ENCODE results near the gene SLC9B1. TPM values are rescaled to one million over a fixed set of nuclear protein-coding genes. Genes with fewer than 3 reads are reported as not detected.
"Not testable (repeated sequence)": the region's sequence is repeated elsewhere in the genome, so short reads cannot be mapped to it uniquely, and the experiment has no call there.

Gene SLC9B1
- total and polyA plus RNA-seq, 3 experiments from 2014 or later, result 1.2 to 1.7 (median 1.2) TPM

GRCh38 chr4:103008875-103009729 is 10.4 kb downstream of the SLC9B1 start:
- H3K9me3 ChIP-seq (ENCODE audit: low read length), result no peaks in the 10 kb centered on the region
- POLR2A ChIA-PET, result no interaction called here
- Mint-ChIP-seq H3K4me3 (no peak overlapping the region), H3K27ac (no peak overlapping the region), H3K27me3 (no peaks in the 10 kb centered on the region), H3K36me3 (no peaks in the 10 kb centered on the region), H3K9me3 (no peaks in the 10 kb centered on the region), H3K4me1 (no peaks in the 10 kb centered on the region)
- no peaks in the 10 kb centered on the region for H3K27me3 ChIP-seq (ENCODE audit: insufficient read depth, low read length, poor library complexity, severe bottlenecking)
- no peaks in the 10 kb centered on the region for H3K4me1 ChIP-seq (ENCODE audit: insufficient read depth, low read length)
- H3K36me3 ChIP-seq (ENCODE audit: insufficient read depth, low read length), result no peaks in the 10 kb centered on the region
- no peak overlapping the region for H3K4me3 ChIP-seq (ENCODE audit: low read length)
- CTCF ChIA-PET, result interaction anchor here (0.7 to 1.6 kb wide), 14 partner anchors 11 to 582 kb away, joined by 3 to 9 read pairs (median 3); no protein-coding TSS in a partner anchor
- H3K27ac ChIP-seq (ENCODE audit: low read depth, low read length), result no peak overlapping the region
- DNase-seq, result peak in 2 of 5 donors; percentile 46 to 54

GRCh38 chr4:103002551-103002950 is 17.0 kb downstream of the SLC9B1 start:
- POLR2A ChIA-PET, result no interaction called here
- H3K27ac Mint-ChIP-seq, result no peak overlapping the region
- peaks cover 3 to 22% (median 10%) of the 10 kb centered on the region in 3 donors for H3K36me3 Mint-ChIP-seq
- CTCF ChIA-PET, result interaction anchor here (1.1 kb wide), 1 partner anchor 377 kb away, joined by 3 read pairs; no protein-coding TSS in a partner anchor
- Histone ChIP-seq H3K4me3 (ENCODE audit: low read length) (no peak overlapping the region), H3K4me1 (ENCODE audit: insufficient read depth, low read length) (no peaks in the 10 kb centered on the region), H3K9me3 (ENCODE audit: low read length) (no peaks in the 10 kb centered on the region), H3K27ac (ENCODE audit: low read depth, low read length) (no peak overlapping the region), H3K36me3 (ENCODE audit: insufficient read depth, low read length) (no peaks in the 10 kb centered on the region), H3K27me3 (ENCODE audit: insufficient read depth, low read length, poor library complexity, severe bottlenecking) (no peaks in the 10 kb centered on the region)
- DNase-seq, result no peak
- H3K4me3 Mint-ChIP-seq, result no peak overlapping the region
- no peaks in the 10 kb centered on the region for H3K4me1 Mint-ChIP-seq
- peaks cover 0 to 6% (median 0%) of the 10 kb centered on the region in 5 donors for H3K9me3 Mint-ChIP-seq
- H3K27me3 Mint-ChIP-seq, result no peaks in the 10 kb centered on the region

GRCh38 chr4:102994803-102995202 is 24.7 kb downstream of the SLC9B1 start:
- H3K27ac ChIP-seq (ENCODE audit: low read depth, low read length), result no peak overlapping the region
- Mint-ChIP-seq H3K27me3 (peaks cover 0 to 1% of the 10 kb centered on the region in 2 donors), H3K4me3 (no peak overlapping the region), H3K36me3 (peaks cover 3 to 20% (median 9%) of the 10 kb centered on the region in 3 donors), H3K4me1 (no peaks in the 10 kb centered on the region), H3K27ac (no peak overlapping the region), H3K9me3 (peaks cover 0 to 8% (median 7%) of the 10 kb centered on the region in 5 donors)
- POLR2A ChIA-PET, result no interaction called here
- H3K4me1 ChIP-seq (ENCODE audit: insufficient read depth, low read length), result no peaks in the 10 kb centered on the region
- no peaks in the 10 kb centered on the region for H3K9me3 ChIP-seq (ENCODE audit: low read length)
- H3K4me3 ChIP-seq (ENCODE audit: low read length), result no peak overlapping the region
- no peaks in the 10 kb centered on the region for H3K27me3 ChIP-seq (ENCODE audit: insufficient read depth, low read length, poor library complexity, severe bottlenecking)
- no peaks in the 10 kb centered on the region for H3K36me3 ChIP-seq (ENCODE audit: insufficient read depth, low read length)
- CTCF ChIA-PET, result no interaction called here
- DNase-seq, result no peak

- DNase-seq; CTCF ChIA-PET; H3K4me3 ChIP-seq (ENCODE audit: low read length); H3K9me3 ChIP-seq (ENCODE audit: low read length); H3K4me1 ChIP-seq (ENCODE audit: insufficient read depth, low read length); H3K9me3 Mint-ChIP-seq; H3K36me3 ChIP-seq (ENCODE audit: insufficient read depth, low read length); H3K4me3 Mint-ChIP-seq; H3K4me1 Mint-ChIP-seq; H3K27ac ChIP-seq (ENCODE audit: low read depth, low read length); H3K27me3 Mint-ChIP-seq; POLR2A ChIA-PET; H3K27ac Mint-ChIP-seq; H3K27me3 ChIP-seq (ENCODE audit: insufficient read depth, low read length, poor library complexity, severe bottlenecking): not testable (repeated sequence)
- H3K36me3 Mint-ChIP-seq, result peaks cover 3 to 19% (median 9%) of the 10 kb centered on the region in 3 donors
Observed at GRCh38 chr4:102993985-102994384, 25.5 kb downstream of the SLC9B1 start.

GRCh38 chr4:102988429-102989020 is 31.0 kb downstream of the SLC9B1 start:
- ChIA-PET POLR2A (no interaction called here), CTCF (no interaction called here)
- H3K4me3 ChIP-seq (ENCODE audit: low read length), result no peak overlapping the region
- no peak overlapping the region for H3K27ac ChIP-seq (ENCODE audit: low read depth, low read length)
- no peaks in the 10 kb centered on the region for H3K4me1 ChIP-seq (ENCODE audit: insufficient read depth, low read length)
- no peaks in the 10 kb centered on the region for H3K27me3 ChIP-seq (ENCODE audit: insufficient read depth, low read length, poor library complexity, severe bottlenecking)
- H3K9me3 ChIP-seq (ENCODE audit: low read length), result no peaks in the 10 kb centered on the region
- Mint-ChIP-seq H3K9me3 (peaks cover 0 to 2% (median 2%) of the 10 kb centered on the region in 5 donors), H3K27ac (peak overlapping the region in 1 of 8 donors; percentile 64), H3K4me3 (no peak overlapping the region), H3K27me3 (peaks cover 0 to 1% of the 10 kb centered on the region in 2 donors), H3K4me1 (no peaks in the 10 kb centered on the region), H3K36me3 (peaks cover 0 to 22% (median 15%) of the 10 kb centered on the region in 3 donors)
- no peak for DNase-seq
- no peaks in the 10 kb centered on the region for H3K36me3 ChIP-seq (ENCODE audit: insufficient read depth, low read length)

- ChIA-PET POLR2A (no interaction called here), CTCF (no interaction called here)
- Mint-ChIP-seq H3K4me3 (no peak overlapping the region), H3K27me3 (no peaks in the 10 kb centered on the region), H3K9me3 (peaks cover 0 to 8% (median 3%) of the 10 kb centered on the region in 5 donors), H3K27ac (no peak overlapping the region), H3K4me1 (no peaks in the 10 kb centered on the region), H3K36me3 (peaks cover 0 to 13% (median 2%) of the 10 kb centered on the region in 3 donors)
- Histone ChIP-seq H3K9me3 (ENCODE audit: low read length) (no peaks in the 10 kb centered on the region), H3K27ac (ENCODE audit: low read depth, low read length) (no peak overlapping the region), H3K4me1 (ENCODE audit: insufficient read depth, low read length) (no peaks in the 10 kb centered on the region), H3K4me3 (ENCODE audit: low read length) (no peak overlapping the region), H3K27me3 (ENCODE audit: insufficient read depth, low read length, poor library complexity, severe bottlenecking) (no peaks in the 10 kb centered on the region), H3K36me3 (ENCODE audit: insufficient read depth, low read length) (no peaks in the 10 kb centered on the region)
- no peak for DNase-seq
Observed at GRCh38 chr4:102981005-102981404, 38.5 kb downstream of the SLC9B1 start.

- H3K9me3 ChIP-seq (ENCODE audit: low read length); H3K4me1 ChIP-seq (ENCODE audit: insufficient read depth, low read length); POLR2A ChIA-PET; H3K36me3 ChIP-seq (ENCODE audit: insufficient read depth, low read length); DNase-seq; H3K9me3 Mint-ChIP-seq; H3K27ac ChIP-seq (ENCODE audit: low read depth, low read length); H3K4me1 Mint-ChIP-seq; H3K27me3 ChIP-seq (ENCODE audit: insufficient read depth, low read length, poor library complexity, severe bottlenecking); H3K4me3 Mint-ChIP-seq; H3K27ac Mint-ChIP-seq; H3K27me3 Mint-ChIP-seq; CTCF ChIA-PET; H3K4me3 ChIP-seq (ENCODE audit: low read length): not testable (repeated sequence)
- H3K36me3 Mint-ChIP-seq, result peaks cover 1 to 25% (median 2%) of the 10 kb centered on the region in 3 donors
Observed at GRCh38 chr4:102961813-102962212, 57.7 kb downstream of the SLC9B1 start.

GRCh38 chr4:102959496-102959895 is 60.0 kb downstream of the SLC9B1 start:
- peaks cover 0 to 16% (median 6%) of the 10 kb centered on the region in 5 donors for H3K9me3 Mint-ChIP-seq
- H3K4me1 Mint-ChIP-seq, result no peaks in the 10 kb centered on the region
- peaks cover 0 to 4% of the 10 kb centered on the region in 2 donors for H3K27me3 Mint-ChIP-seq
- no peak overlapping the region for H3K4me3 Mint-ChIP-seq
- H3K27me3 ChIP-seq (ENCODE audit: insufficient read depth, low read length, poor library complexity, severe bottlenecking), result no peaks in the 10 kb centered on the region
- no peak for DNase-seq
- H3K36me3 Mint-ChIP-seq, result peaks cover 7 to 34% (median 11%) of the 10 kb centered on the region in 3 donors
- no peaks in the 10 kb centered on the region for H3K4me1 ChIP-seq (ENCODE audit: insufficient read depth, low read length)
- H3K36me3 ChIP-seq (ENCODE audit: insufficient read depth, low read length), result no peaks in the 10 kb centered on the region
- H3K27ac ChIP-seq (ENCODE audit: low read depth, low read length), result no peak overlapping the region
- ChIA-PET CTCF (no interaction called here), POLR2A (no interaction called here)
- H3K9me3 ChIP-seq (ENCODE audit: low read length), result no peaks in the 10 kb centered on the region
- peak overlapping the region in 1 of 8 donors; percentile 33 for H3K27ac Mint-ChIP-seq
- H3K4me3 ChIP-seq (ENCODE audit: low read length), result no peak overlapping the region
